Measurements from ENCODE around the gene YOD1.

GRCh38 chr1:207029701-207030521, 21.1 kb downstream of the YOD1 start:
- TF ChIP-seq CTCF (IDR thresholded peaks at IDR 0.05; ENCODE audit: insufficient read depth, low read length, poor library complexity, severe bottlenecking) (no peak), EZH2phosphoT487 (conservative IDR thresholded peaks at IDR 0.05; ENCODE audit: low read length) (no peak)

Measured in SU-DHL-6 (cell line).